GM21526 (cell line): Measurements from ENCODE around the gene CFAP61.
A peak's percentile ranks its signal among the peaks of the same experiment; 100 is the strongest.
"Not testable (repeated sequence)": the region's sequence is repeated elsewhere in the genome, so short reads cannot be mapped to it uniquely, and the experiment has no call there.

Source experiments
- ATAC-seq: cut with Tn5 transposase; IDR thresholded peaks from one replicate; pipeline ENCODE4 v1.9.1; 2021; ENCODE audit warnings: moderate library complexity; ENCODE audit not compliant: unreplicated experiment, low FRiP score

Gene CFAP61

DNA sequence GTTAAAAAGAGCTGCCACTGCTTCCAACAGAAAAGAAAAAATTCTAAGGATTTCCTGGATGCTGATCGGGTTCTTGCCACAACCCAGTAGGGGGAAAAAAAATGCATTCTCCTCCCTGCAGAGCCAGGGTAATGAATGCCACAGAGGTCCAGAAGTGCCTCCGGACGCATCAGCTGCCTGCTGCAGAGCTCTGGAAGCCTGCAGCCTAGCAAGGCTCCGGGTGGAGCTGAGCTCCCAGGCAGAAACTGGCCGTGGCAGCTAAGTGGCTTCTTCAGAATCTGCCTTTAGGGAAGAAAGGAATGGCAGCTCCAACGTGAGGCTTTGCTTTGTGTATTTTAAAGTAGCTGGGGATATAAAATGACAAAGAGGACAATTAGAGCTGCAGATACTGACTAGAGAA is 155.0 kb downstream of the CFAP61 start:
- no peak for ATAC-seq

- peak; percentile 65 for ATAC-seq
Observed at GRCh38 chr20:20207872-20208271, 155.5 kb downstream of the CFAP61 start.

GRCh38 chr20:20209684-20210083 is 157.4 kb downstream of the CFAP61 start:
- no peak for ATAC-seq

DNA sequence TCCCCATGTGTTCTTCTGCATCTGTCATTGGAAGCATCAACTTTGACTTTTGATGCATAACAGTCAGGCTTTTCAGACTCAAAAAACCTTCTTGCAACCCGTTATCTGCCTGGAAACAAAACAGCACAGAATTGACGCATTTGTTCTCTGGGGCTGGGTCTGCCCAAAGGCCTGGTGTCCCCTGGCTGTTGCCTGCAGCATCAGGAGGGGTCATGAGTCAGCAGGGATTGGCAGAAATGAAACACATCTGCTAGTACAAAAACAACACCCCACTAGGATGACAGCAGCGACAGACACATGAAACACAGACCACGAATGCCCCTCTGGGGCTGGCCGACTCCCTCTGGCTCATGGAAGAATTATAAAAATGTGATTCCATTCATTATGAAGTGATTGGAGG is 158.0 kb downstream of the CFAP61 start:
- ATAC-seq, result no peak

- no peak for ATAC-seq
Observed at GRCh38 chr20:20210943-20211273, 158.6 kb downstream of the CFAP61 start.

- no peak for ATAC-seq
Observed at GRCh38 chr20:20211274-20211987, 159.1 kb downstream of the CFAP61 start.

GRCh38 chr20:20211988-20212518 is 159.7 kb downstream of the CFAP61 start:
- no peak for ATAC-seq

GRCh38 chr20:20212675-20213096 is 160.4 kb downstream of the CFAP61 start:
- ATAC-seq, result no peak

- no peak for ATAC-seq
Observed at GRCh38 chr20:20213526-20214121, 161.3 kb downstream of the CFAP61 start.

DNA sequence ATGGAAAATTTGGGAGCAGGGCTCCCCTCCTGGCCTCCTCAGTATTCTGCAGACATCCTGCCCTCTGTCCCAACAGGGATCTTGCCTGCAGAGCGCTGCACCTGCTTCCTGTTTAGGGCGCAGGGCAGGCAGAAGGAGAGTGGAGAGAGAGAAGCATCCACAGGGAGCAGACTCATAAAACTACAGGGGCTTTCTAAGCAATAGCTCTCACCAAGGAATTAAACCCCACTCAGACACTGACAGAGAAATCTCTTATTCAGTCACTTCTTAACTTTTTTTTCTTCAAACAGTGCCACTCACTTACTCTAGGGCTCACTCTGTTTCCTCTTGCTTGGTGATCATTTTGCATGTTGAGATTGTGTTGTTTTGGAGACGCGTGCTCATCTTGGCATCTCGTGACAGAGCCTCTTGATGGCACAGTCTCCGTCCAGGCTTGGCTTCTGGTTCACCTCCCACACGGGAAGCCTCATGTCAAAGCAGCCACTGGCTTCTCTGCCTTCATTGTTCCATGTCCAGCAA is 162.5 kb downstream of the CFAP61 start:
- ATAC-seq, result no peak

DNA sequence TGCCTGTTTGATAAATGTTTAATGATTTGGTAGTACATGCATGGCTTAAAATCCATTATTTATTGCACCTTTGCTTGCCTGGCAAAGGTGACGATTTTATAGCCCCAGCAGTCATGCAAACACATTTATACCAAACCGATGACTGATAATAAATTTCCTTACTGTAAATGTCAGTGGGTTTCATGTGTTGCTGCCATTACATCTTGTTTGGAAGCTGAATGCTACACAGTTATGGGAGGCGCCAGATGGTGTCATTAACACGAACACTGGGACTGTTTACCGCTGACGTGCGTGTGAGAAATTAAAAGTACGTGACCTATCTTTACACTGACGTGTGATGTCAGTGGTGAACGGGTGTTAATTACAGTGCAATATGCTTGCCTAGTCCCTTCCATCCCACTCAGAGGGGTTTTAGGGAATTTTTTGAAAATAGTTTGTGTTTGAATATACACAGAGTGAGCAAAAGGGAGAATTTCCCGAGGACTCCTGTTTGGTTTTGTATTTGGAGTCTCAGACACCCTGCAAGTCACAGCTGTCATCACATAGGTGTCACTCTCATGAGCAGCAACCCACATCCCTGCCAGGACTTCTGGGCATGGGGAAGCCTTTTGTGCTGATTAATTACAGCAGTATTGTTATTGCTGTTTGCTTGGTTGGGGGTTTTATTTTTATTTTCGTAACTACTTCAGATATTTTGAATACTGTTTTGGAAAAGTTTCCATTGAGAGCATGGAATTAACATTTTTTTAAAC is 163.8 kb downstream of the CFAP61 start:
- ATAC-seq, result no peak

DNA sequence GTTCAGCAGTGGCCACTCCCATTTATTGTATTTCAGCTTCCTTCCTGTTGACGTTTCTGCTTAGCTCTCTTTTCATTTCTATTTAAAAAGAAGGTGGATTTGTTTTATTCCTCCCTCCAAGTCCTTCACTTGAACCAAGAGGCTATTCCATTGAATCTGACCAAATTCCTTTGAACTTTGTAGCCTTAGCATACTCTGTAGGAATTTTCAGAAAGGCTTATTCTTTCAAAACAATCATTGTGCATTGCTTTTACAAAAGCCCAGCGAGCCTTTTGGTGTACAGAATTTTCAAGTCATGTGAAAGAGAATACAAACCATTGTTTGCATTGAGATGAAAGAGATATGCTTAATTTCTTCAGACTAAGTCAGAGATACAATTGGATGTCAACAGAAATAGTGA is 164.6 kb downstream of the CFAP61 start:
- ATAC-seq, result no peak

GRCh38 chr20:20217621-20218020 is 165.3 kb downstream of the CFAP61 start:
- no peak for ATAC-seq

- ATAC-seq, result not testable (repeated sequence)
Observed at GRCh38 chr20:20218106-20218505, 165.8 kb downstream of the CFAP61 start.

- ATAC-seq, result no peak
Observed at GRCh38 chr20:20219016-20219415, 166.7 kb downstream of the CFAP61 start.

- no peak for ATAC-seq
Observed at GRCh38 chr20:20220134-20220533, 167.8 kb downstream of the CFAP61 start.

DNA sequence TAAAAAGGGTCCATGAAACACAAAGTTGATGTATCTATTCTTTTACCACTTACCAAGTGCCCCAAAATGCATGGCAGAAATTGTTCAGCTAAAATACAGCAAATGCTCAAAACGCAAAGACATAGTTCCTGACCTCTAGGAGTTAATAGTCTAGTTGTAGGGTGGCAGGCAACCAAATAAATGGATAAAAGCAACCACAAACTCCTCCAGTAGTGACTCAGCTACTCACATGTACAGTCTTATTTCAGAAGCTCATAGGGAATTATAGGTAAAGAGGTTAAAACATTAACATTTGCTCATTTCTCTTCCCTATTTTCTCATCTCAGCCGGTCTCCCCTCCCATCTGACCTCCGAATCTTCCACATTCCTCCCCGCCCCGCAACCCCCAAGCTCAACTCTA is 171.6 kb downstream of the CFAP61 start:
- no peak for ATAC-seq

GRCh38 chr20:20224806-20225205 is 172.5 kb downstream of the CFAP61 start:
- no peak for ATAC-seq

GRCh38 chr20:20225325-20226043 is 173.2 kb downstream of the CFAP61 start:
- ATAC-seq, result no peak

GRCh38 chr20:20226554-20226953 is 174.2 kb downstream of the CFAP61 start:
- no peak for ATAC-seq
